Astrocyte of the cerebellum (primary cell): ENCODE data around the gene PGLYRP3.

ENCODE experiments used
- DNase-seq: peaks from one replicate; pipeline ENCODE4 v3.0.0-alpha.2; 2011; ENCODE audit warnings: low read depth
- H3K4me3 ChIP-seq: 2 replicates; pipeline ENCODE4 v1.5.1; 2011; ENCODE audit warnings: mild to moderate bottlenecking, low read depth, low read length, moderate library complexity
- in situ Hi-C: cut with HindIII; loops from 2 replicates; pipeline ENCODE4 v1.10.0; 2017; ENCODE audit warnings: low sequenced_read_pairs
- TF ChIP-seq, protein P1 (sequence below): IDR thresholded peaks from 2 replicates; pipeline ENCODE4 v1.5.1; 2012; ENCODE audit warnings: low read length, low read depth, moderate library complexity, mild to moderate bottlenecking; ENCODE audit errors: missing control alignments

Gene PGLYRP3

DNA sequence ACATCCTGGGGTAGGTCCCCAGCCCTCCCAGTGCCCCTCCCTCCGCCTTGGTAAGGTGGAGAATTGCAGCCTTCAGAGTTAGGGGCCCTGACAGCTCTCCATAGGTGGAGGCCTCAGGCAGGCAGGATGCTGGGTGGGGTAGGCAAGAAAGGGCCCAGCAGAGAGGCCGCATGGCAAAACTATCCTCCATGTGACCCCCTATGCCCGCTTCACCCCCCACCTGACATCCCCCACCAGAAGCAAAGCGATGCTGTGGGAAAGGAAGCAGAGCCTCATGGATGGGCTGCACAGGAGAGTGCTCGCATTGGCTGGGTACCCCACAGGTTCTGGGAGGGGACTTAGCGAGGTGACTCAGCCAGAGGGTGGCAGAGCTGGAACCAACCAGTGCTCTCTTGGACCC lies 46.5 kb upstream of the PGLYRP3 start:
- H3K4me3 ChIP-seq, result no peak overlapping the region
- no peak for DNase-seq
- TF ChIP-seq, protein P1, sequence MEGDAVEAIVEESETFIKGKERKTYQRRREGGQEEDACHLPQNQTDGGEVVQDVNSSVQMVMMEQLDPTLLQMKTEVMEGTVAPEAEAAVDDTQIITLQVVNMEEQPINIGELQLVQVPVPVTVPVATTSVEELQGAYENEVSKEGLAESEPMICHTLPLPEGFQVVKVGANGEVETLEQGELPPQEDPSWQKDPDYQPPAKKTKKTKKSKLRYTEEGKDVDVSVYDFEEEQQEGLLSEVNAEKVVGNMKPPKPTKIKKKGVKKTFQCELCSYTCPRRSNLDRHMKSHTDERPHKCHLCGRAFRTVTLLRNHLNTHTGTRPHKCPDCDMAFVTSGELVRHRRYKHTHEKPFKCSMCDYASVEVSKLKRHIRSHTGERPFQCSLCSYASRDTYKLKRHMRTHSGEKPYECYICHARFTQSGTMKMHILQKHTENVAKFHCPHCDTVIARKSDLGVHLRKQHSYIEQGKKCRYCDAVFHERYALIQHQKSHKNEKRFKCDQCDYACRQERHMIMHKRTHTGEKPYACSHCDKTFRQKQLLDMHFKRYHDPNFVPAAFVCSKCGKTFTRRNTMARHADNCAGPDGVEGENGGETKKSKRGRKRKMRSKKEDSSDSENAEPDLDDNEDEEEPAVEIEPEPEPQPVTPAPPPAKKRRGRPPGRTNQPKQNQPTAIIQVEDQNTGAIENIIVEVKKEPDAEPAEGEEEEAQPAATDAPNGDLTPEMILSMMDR, result no peak
- in situ Hi-C loops, result no loop called here

DNA sequence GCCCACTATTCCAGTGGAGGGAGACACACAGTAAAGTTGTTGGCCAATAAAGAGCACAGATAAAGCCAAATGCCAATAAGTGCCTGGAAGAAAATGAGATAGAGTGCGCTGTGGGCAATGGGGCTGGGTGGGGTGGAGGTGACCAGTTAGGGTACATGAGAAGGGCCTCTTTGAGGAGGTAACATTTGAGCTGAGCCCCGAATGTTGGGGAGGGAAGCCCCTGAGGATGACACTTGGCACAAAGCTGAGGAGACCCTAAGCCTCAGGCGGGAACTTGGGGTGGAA lies 45.9 kb upstream of the PGLYRP3 start:
- in situ Hi-C loops, result no loop called here
- no peak for DNase-seq
- TF ChIP-seq, protein P1, result no peak
- no peak overlapping the region for H3K4me3 ChIP-seq

DNA sequence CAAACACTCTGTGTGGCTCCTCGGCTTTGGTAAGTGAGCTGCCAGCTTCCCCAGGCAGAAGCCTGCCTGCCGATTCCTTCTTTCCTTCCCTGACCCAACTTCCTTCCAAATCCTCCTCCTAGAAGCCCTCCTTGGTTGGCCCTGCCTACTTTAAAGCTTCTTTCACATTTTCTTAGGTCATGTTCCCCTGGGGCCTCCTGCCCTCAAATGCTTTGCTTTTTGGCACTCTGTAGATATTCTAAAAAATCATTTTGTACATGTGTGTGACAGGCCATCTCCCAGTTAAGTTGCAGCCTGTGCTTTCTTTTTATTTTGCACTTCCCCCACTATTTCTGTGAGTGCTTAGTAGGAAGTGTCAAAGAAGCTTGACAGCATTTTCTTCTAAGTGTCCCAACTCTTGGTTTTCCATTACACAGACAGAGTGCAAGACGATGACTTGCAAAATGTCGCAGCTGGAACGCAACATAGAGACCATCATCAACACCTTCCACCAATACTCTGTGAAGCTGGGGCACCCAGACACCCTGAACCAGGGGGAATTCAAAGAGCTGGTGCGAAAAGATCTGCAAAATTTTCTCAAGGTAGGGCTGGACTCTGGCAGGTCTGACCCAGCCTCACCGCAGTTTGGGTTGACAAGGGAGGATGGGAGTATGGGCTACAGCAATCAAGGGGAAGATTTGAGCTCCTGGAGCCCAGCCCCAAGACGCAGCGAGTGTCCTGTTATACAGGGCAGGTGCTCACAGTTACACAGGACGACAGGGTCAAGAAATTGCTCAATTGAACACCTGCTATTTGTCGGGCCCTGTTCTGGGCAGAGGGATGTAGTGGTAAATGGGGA lies 45.3 kb upstream of the PGLYRP3 start, which contains the start of gene S100A9:
TSS of gene S100A9 (plus strand) at position 2 of the 838 bp plus-strand sequence. CDS start at position 432, 430 bp downstream.
- no peak for DNase-seq
- no peak within 1 kb of the TSS for H3K4me3 ChIP-seq
- TF ChIP-seq, protein P1, result no peak
- in situ Hi-C loops, result no loop called here

DNA sequence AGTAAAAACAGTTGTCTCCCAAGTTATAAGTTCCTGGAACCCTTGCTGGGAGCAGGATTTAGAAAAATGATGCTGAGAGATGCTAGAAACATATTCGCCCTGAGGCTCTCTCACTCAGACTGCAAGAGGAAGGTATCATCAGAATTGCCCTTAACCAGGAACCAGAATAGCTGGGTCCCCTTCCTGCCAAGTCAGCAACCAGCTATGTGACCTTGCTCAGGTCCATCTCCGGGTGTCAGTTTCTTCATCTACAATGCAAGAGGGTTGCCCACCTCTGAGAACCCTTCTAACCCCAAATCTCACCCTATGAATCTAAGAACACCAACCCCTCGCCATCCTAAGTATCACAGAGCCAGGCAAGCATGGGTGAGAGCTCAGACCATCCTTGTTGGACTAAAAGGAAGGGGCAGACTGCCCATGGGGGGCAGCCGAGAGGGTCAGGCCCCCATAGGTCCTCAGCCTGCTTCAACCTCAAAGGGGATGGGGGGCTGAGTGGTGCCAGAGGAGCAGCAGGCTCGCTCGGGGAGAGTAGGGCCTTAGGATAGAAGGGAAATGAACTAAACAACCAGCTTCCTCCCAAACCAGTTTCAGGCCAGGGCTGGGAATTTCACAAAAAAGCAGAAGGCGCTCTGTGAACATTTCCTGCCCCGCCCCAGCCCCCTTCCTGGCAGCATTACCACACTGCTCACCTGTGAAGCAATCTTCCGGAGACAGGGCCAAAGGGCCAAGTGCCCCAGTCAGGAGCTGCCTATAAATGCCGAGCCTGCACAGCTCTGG lies 44.5 kb upstream of the PGLYRP3 start:
- in situ Hi-C loops, result no loop called here
- TF ChIP-seq, protein P1, result no peak
- no peak for DNase-seq
- H3K4me3 ChIP-seq, result no peak overlapping the region

DNA sequence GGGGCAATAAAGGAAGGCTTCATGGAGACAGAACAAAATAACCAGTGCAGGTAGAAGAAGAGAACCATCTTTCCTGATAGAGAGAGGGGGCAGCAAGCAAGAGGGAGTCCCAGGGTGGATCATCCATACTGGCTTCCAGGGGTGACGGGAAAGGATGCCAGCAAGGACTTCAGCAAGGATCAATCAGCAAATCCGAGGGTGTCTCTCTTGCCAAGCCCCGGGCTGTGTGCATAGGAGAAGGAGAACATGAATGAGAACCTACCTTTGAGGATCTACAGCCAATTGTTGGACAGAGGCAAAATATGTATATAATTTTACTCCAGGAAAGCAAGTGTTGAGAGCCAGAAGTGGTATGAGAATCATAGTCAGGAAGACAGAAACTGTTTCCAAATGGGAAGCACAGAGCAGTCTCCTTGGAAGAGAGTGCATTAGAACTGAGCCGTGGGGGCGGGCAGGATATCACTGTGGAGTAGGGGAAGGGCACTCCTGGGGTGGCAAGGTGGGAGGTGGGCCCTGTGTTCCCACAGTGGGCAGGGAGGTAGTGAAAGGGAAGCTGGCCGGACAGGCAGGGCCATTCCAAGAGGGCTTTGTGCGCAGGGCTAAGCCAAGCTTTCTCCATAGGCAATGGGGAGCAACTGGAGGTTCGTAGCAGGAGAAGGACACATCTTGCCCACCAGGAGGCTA lies 43.8 kb upstream of the PGLYRP3 start:
- no peak for DNase-seq
- TF ChIP-seq, protein P1, result no peak
- in situ Hi-C loops, result no loop called here
- no peak overlapping the region for H3K4me3 ChIP-seq

DNA sequence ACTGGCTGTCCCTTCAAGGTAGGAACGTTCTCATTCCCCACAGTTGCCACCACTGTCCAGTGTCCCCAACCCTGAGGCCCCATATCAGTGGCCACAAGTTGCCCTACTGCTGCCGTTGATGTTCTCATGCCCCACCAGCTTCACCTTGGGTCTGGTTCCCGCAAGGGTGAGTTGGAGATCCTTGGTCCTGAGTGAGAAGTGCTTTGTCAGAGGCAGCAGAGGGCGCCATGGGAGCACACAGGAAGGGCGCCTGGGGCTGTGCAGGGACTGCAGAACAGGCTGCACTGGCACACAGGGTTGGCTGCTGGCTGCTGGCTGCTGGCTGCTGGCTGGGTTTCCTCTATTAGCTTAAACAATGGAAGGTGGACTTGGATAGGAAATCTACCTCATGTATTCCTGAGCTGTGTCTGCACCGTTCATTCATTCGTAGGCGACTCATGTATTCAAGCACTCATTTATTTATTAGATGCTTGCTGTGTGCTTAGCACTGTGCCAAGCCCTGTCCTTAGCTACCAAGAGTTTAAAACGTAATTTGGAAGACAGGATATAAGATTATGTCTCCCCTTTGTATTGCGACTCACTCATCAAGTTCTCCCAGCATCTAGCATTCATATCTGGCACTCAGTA lies 42.8 kb upstream of the PGLYRP3 start:
- in situ Hi-C loops, result no loop called here
- no peak overlapping the region for H3K4me3 ChIP-seq
- DNase-seq, result no peak
- TF ChIP-seq, protein P1, result peak; percentile 40
